GM19025 (cell line): ENCODE measurements around the gene POP7.

Experiments
- ATAC-seq: cut with Tn5 transposase; IDR thresholded peaks from one replicate; pipeline ENCODE4 v1.9.1; 2021; ENCODE audit warnings: mild to moderate bottlenecking, low read depth, moderate library complexity; ENCODE audit not compliant: unreplicated experiment

The POP7 gene

DNA sequence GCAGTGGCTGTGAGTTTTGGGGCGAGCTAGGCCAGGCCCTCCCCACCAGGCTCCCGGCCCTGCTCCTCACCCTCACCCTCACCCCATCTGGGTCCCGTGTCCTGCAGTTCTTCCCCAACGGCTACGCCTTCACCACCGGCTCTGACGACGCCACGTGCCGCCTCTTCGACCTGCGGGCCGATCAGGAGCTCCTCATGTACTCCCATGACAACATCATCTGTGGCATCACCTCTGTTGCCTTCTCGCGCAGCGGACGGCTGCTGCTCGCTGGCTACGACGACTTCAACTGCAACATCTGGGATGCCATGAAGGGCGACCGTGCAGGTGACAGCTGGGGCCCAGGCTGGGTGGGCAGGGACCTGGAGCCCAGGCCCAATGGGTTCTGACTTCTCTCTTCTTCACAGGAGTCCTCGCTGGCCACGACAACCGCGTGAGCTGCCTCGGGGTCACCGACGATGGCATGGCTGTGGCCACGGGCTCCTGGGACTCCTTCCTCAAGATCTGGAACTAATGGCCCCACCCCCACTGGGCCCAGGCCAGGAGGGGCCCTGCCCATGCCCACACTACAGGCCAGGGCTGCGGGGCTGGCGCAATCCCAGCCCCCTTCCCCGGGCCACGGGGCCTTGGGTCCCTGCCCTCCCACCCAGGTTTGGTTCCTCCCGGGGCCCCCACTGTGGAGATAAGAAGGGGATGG is 27.5 kb upstream of the POP7 start:
- no peak for ATAC-seq

DNA sequence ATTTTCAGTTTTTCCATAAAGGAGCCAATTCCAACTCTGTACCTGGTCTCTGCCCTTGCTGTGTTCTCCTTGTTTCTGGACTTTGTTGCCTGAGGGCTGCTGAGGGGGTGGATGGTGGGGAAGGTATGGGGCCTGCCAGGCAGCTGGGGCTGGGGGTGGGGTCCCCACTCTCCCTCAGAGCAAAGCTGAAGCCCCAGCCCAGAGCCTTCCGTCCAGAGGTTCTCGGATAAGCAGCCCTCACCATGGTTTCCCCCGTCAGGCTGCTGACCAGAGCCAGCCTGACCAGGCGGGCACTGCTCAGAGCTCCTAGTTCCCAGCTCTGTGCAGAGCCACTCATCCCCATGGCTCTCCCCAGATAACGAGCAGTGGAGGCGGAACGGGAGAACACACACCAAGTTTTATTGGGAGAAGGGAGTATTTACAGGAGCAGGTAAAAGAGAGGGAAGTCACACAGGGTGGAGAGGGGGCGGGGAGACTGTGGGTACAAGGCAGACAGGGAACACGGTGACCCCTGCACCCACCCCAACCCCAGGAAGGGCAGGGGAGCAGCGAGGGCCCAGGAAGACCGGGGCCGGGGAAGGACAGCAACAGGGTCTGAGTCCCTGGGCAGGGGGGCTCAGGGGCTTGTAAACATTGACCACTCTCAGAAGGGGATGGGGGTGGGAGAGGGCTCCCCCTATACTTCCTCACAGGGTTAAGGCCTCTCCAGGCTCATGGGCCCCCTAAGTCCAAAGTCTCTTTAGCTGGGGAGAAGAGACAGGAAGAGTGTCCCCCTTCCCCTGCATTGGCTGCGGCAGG is 26.6 kb upstream of the POP7 start:
- ATAC-seq = no peak

- ATAC-seq = no peak
These were observed 25.9 kb upstream of the POP7 start for GRCh38 chr7:100679927-100680575.

GRCh38 chr7:100680576-100681271 is 25.2 kb upstream of the POP7 start:
- ATAC-seq = no peak

GRCh38 chr7:100681491-100682227 is 24.3 kb upstream of the POP7 start:
- no peak for ATAC-seq

GRCh38 chr7:100682228-100682741 is 23.6 kb upstream of the POP7 start:
- no peak for ATAC-seq

GRCh38 chr7:100682991-100683658 is 22.8 kb upstream of the POP7 start:
- ATAC-seq = no peak

DNA sequence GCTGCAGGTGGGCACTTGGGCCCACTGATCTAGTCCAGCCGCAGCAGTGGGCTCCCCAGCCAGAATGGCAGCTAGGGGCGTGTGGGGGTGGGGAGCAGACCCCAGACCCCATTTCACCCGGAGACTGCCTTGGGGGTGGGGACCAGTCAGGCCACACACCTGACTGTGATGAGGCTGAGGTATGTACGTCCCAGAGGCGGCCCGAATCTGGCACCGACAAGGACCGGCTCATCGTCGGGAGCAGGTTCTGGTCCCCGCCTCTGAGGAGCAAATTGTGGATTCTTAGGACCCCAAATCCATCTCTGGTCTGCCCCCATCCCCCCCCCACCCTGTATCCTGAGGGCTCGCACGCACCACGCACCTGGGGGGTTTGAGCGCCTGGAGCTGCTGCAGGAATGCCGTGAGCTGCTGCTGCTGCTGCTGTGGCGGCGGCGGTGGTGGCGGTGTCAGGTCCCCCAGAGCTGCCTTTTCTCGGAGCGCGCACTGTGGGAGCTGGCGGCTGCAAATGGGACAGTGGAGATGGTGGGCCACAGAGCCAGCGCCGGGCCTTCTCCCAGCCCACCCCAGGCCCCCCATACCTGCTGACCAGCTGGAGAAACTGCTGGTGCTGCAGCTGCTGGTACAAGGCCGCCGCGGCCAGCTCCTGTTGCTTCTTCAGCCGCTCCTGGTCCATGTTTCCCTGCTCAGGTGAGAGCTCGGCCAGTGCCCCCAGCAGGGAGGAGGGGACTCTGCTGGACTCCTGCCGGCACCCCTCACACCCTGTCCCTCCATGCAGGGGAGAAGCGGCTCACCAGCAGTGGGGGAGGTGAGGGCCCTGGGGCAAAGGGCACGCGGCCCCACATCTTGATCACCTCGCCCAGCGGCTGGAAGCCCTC is 22.0 kb upstream of the POP7 start:
- ATAC-seq = no peak

GRCh38 chr7:100684534-100685042 is 21.3 kb upstream of the POP7 start:
- ATAC-seq = no peak

DNA sequence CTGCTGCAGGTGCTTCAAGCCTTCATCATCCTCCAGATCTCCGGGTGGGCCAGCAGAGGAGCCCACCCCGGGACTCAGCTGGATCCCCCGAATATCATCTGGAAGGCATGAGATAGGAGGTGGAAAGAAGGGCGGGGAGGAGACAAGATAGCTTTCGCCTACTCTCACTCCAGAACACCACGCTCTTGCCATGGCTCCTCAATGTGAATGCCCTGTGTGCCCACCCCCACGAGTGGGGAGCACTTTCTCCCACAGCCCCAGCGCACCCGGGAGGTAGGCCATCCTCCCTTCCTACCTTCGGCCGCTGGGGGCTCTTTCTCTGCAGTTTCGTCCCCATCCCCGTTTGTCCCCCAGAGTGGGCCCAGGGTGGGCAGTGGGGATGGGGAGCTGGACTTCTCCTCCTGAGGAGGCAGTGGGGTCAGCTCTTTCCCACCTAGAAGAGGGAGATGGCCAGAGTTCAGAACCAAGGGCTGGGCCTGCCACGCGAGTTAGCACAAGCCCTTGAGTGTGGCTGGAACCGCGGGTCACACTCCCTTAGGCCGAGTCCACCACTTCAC is 20.8 kb upstream of the POP7 start:
- ATAC-seq = no peak

- no peak for ATAC-seq
These were observed 20.2 kb upstream of the POP7 start for GRCh38 chr7:100685631-100686145.

GRCh38 chr7:100686201-100686821 is 19.6 kb upstream of the POP7 start:
- ATAC-seq = no peak

GRCh38 chr7:100686822-100687211 is 19.1 kb upstream of the POP7 start:
- ATAC-seq = no peak

GRCh38 chr7:100687261-100687660 is 18.7 kb upstream of the POP7 start:
- ATAC-seq = no peak

- no peak for ATAC-seq
These were observed 18.1 kb upstream of the POP7 start for GRCh38 chr7:100687751-100688300.

- ATAC-seq = no peak
These were observed 17.5 kb upstream of the POP7 start for GRCh38 chr7:100688326-100688860.
